Measurements from ENCODE around the gene ZNF581. TPM values are rescaled to one million over a fixed set of nuclear protein-coding genes. Genes with fewer than 3 reads are reported as not detected.

ZNF581 gene
- total RNA-seq, 1 experiment from 2014 or later: 37.1 TPM

DNA sequence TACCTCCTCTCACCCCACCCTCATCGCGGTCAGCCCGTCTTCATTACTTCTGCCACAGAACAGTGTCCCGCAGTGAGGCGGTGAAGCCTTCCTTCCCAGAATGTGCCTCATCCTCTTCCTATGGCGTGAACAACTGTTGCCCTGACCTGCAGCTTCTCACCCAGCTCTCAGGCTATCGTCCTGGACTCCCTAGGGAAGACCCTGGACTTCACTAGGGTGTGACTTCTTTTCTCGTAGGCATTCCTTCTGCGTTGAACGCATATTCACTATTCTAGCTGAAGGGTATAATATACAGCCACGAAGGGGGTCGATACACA is 37.0 kb upstream of the ZNF581 start:
- intact Hi-C loops (cut with micrococcal nuclease; ENCODE audit: unreplicated experiment): loop anchor here (1.0 to 5.0 kb wide), 2 partner anchors 89 to 144 kb away; partner anchors contain the start of genes C19orf85 and ISOC2
- H3K36me3 ChIP-seq (ENCODE audit: insufficient read depth, low read length, poor library complexity, severe bottlenecking): peaks cover 8% of the 10 kb centered on the region
- H3K4me3 ChIP-seq (ENCODE audit: low read depth, low read length, poor library complexity, severe bottlenecking): peak overlapping the region; percentile 96
- POLR2A ChIA-PET (ENCODE audit: low non-redundant PET): interaction anchor here (0.6 kb wide), 1 partner anchor 34 kb away, joined by 3 read pairs; no protein-coding TSS in a partner anchor
- H3K27ac ChIP-seq (ENCODE audit: low read depth, low read length, poor library complexity, severe bottlenecking): peak overlapping the region; percentile 93
- H3K9me3 ChIP-seq (ENCODE audit: low read depth, low read length, poor library complexity, severe bottlenecking): no peaks in the 10 kb centered on the region
- no TSS peak for BruUV-seq (replicated peaks)
- no peak for DNase-seq (ENCODE audit: low spot score)
- TF ChIP-seq, protein P1, sequence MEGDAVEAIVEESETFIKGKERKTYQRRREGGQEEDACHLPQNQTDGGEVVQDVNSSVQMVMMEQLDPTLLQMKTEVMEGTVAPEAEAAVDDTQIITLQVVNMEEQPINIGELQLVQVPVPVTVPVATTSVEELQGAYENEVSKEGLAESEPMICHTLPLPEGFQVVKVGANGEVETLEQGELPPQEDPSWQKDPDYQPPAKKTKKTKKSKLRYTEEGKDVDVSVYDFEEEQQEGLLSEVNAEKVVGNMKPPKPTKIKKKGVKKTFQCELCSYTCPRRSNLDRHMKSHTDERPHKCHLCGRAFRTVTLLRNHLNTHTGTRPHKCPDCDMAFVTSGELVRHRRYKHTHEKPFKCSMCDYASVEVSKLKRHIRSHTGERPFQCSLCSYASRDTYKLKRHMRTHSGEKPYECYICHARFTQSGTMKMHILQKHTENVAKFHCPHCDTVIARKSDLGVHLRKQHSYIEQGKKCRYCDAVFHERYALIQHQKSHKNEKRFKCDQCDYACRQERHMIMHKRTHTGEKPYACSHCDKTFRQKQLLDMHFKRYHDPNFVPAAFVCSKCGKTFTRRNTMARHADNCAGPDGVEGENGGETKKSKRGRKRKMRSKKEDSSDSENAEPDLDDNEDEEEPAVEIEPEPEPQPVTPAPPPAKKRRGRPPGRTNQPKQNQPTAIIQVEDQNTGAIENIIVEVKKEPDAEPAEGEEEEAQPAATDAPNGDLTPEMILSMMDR (conservative IDR thresholded peaks at IDR 0.05; ENCODE audit: low read depth, low read length): no peak
- no peak for TF ChIP-seq EZH2 (IDR thresholded peaks at IDR 0.05; ENCODE audit: borderline replicate concordance, low read depth, low read length, poor library complexity, severe bottlenecking)
- H3K27me3 ChIP-seq (replicated peaks; ENCODE audit: insufficient read depth, low read depth, low read length, poor library complexity): no peaks in the 10 kb centered on the region
- H3K4me1 ChIP-seq (ENCODE audit: insufficient read depth, low read length, poor library complexity, severe bottlenecking): peaks cover 14% of the 10 kb centered on the region
- CTCF ChIA-PET: interaction anchor here (0.6 to 2.5 kb wide), 7 partner anchors 18 to 446 kb away, joined by 3 to 20 read pairs (median 5); partner anchors contain the start of genes ZNF579 and ZNF784

DNA sequence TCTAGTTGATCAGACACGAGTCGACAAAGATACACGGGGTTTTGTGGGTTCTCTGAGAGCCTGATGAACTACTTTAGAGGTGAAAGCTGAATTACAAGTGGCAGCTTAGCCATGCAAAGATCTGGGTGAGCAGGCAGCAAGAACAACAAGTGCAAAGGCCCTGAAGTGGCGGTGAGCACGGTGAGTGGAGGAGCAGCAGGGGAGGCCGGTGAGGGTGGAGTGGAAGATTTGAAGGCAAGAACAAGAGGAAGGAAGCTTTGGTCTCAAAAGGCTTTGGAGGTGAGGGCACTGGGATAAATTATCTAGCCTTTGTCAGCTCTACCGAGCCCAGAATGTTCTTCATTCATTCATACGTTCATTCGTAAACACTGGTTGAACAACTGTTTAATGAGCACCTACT is 36.6 kb upstream of the ZNF581 start:
- peak overlapping the region; percentile 93 for H3K27ac ChIP-seq (ENCODE audit: low read depth, low read length, poor library complexity, severe bottlenecking)
- BruUV-seq (replicated peaks): TSS peak; percentile 34

DNA sequence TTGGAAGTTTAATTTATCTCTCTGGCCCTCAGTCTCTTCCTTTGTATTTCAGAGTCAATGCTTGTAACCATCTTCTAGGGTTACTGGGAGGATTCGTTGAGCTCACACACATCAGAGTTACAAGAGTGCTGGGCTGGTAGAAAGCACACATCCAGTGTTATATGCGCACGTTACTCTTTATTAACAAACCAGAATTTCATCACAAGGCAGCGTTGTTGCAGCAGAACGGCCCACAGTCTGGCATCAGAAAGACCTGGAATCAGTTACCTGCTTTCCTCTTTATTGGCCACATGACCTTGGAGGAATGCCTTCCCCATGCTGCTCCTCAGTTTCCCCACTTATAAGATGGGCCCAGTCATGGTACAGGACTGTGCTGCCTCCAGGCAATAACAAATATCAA is 34.1 kb upstream of the ZNF581 start:
- no TSS peak for BruUV-seq (replicated peaks)
- no peak overlapping the region for H3K27ac ChIP-seq (ENCODE audit: low read depth, low read length, poor library complexity, severe bottlenecking)
- H3K9me3 ChIP-seq (ENCODE audit: low read depth, low read length, poor library complexity, severe bottlenecking): no peaks in the 10 kb centered on the region
- H3K4me3 ChIP-seq (ENCODE audit: low read depth, low read length, poor library complexity, severe bottlenecking): no peak overlapping the region
- TF ChIP-seq, protein P1 (conservative IDR thresholded peaks at IDR 0.05; ENCODE audit: low read depth, low read length): no peak
- TF ChIP-seq EZH2 (IDR thresholded peaks at IDR 0.05; ENCODE audit: borderline replicate concordance, low read depth, low read length, poor library complexity, severe bottlenecking): no peak
- DNase-seq (ENCODE audit: low spot score): no peak
- peaks cover 14% of the 10 kb centered on the region for H3K4me1 ChIP-seq (ENCODE audit: insufficient read depth, low read length, poor library complexity, severe bottlenecking)
- intact Hi-C loops (cut with micrococcal nuclease; ENCODE audit: unreplicated experiment): loop anchor here (5.0 kb wide), 1 partner anchor 147 kb away; the partner anchor contains the start of genes C19orf85 and ISOC2
- ChIA-PET POLR2A (ENCODE audit: low non-redundant PET) (no interaction called here), CTCF (no interaction called here)
- peaks cover 12% of the 10 kb centered on the region for H3K36me3 ChIP-seq (ENCODE audit: insufficient read depth, low read length, poor library complexity, severe bottlenecking)
- H3K27me3 ChIP-seq (replicated peaks; ENCODE audit: insufficient read depth, low read depth, low read length, poor library complexity): no peaks in the 10 kb centered on the region

More for the DNA sequence above, 36.6 kb upstream of the ZNF581 start:
- Histone ChIP-seq H3K4me1 (ENCODE audit: insufficient read depth, low read length, poor library complexity, severe bottlenecking) (peaks cover 14% of the 10 kb centered on the region), H3K27me3 (replicated peaks; ENCODE audit: insufficient read depth, low read depth, low read length, poor library complexity) (no peaks in the 10 kb centered on the region), H3K36me3 (ENCODE audit: insufficient read depth, low read length, poor library complexity, severe bottlenecking) (peaks cover 8% of the 10 kb centered on the region), H3K4me3 (ENCODE audit: low read depth, low read length, poor library complexity, severe bottlenecking) (peak overlapping the region; percentile 96), H3K9me3 (ENCODE audit: low read depth, low read length, poor library complexity, severe bottlenecking) (no peaks in the 10 kb centered on the region)
- DNase-seq (ENCODE audit: low spot score): no peak
- CTCF ChIA-PET: interaction anchor here (0.7 to 2.5 kb wide), 5 partner anchors 17 to 92 kb away, joined by 3 to 6 read pairs (median 5); partner anchors contain the start of genes ZNF579 and ZNF784
- POLR2A ChIA-PET (ENCODE audit: low non-redundant PET): interaction anchor here (0.6 kb wide), 1 partner anchor 34 kb away, joined by 3 read pairs; no protein-coding TSS in a partner anchor
- TF ChIP-seq EZH2 (IDR thresholded peaks at IDR 0.05; ENCODE audit: borderline replicate concordance, low read depth, low read length, poor library complexity, severe bottlenecking): no peak
- TF ChIP-seq, protein P1 (conservative IDR thresholded peaks at IDR 0.05; ENCODE audit: low read depth, low read length): no peak
- intact Hi-C loops (cut with micrococcal nuclease; ENCODE audit: unreplicated experiment): loop anchor here (1.0 to 5.0 kb wide), 2 partner anchors 90 to 145 kb away; partner anchors contain the start of genes C19orf85 and ISOC2
